GM18907 (cell line): ENCODE data around the gene KCNG2.
"Not testable (repeated sequence)": the region's sequence is repeated elsewhere in the genome, so short reads cannot be mapped to it uniquely, and the experiment has no call there.

Source experiments
- ATAC-seq: cut with Tn5 transposase; IDR thresholded peaks from one replicate; pipeline ENCODE4 v1.9.1; 2021; ENCODE audit warnings: mild to moderate bottlenecking, moderate library complexity; ENCODE audit not compliant: unreplicated experiment

The KCNG2 gene

DNA sequence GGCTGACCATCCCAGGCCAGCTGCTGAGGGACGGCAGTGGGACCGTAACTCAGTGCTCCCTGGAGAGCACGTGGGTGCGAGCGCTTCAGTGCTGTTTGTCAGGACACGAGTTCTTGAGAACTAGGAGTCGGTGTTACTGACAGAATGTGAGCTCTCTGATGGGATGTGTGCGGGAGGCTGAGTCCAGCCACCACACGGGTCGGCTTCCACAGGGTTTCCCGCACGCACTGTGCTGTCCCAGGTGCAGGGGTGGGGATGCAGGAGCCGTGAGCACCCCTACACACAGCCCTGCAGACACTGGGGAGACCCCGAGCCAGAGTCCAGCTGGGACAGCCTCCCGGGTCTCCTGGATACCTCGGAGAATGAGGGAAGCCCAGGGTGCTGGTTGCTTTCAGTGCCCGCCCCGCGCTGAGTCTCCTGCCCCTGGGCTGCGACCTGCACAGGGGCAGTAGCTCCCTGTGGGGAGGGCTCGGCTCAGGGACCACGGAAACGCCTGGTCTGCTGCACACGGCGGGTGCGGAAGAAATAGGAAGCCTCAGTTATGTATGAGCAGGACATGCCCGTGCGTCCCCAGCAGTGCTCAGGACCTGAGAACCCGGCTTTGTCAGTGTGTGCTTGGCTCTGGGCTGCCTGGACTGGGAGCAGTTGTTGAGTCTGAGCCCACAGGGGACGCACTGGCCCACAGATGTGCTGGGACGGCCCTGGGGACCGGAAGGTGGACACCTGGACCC, 71.2 kb downstream of the KCNG2 start:
- ATAC-seq = no peak

- ATAC-seq = no peak
Measured at GRCh38 chr18:79869591-79870300, 72.0 kb downstream of the KCNG2 start.

DNA sequence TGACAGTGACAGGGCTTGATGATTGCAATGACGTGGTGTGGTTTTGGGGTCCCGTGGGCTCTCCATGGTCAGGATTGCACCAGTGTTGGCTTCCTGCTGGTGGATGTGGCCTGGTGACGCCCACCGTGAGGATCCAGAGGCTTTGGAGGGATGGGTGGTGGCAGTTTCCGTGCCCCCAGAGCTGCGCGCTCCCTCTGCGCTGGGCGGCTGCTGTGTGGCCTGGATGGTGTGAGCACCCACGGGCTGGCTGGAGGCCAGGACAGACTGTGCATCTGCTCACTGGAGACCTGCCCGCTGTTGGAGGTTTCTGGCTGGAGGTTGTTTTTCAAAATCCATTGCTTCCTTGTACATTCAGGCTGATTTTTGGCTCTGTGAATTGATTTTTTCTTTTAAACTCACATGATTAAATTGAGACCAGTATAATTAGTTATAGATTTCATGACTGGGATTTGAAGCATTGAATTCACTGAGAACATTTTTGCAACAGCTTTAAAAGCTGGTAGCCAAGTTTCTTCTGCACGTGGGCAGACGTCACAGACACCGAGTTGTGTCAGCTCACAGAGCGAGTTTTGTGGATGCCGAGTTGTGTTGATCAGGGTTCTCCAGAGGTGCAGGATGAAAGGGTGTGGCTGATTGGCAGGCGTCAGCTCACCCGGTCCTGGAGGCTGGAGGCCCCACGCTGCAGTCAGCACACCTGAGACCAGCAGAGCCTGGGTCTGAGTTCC, 72.7 kb downstream of the KCNG2 start:
- no peak for ATAC-seq

- no peak for ATAC-seq
Measured at GRCh38 chr18:79871026-79871390, 73.3 kb downstream of the KCNG2 start.

DNA sequence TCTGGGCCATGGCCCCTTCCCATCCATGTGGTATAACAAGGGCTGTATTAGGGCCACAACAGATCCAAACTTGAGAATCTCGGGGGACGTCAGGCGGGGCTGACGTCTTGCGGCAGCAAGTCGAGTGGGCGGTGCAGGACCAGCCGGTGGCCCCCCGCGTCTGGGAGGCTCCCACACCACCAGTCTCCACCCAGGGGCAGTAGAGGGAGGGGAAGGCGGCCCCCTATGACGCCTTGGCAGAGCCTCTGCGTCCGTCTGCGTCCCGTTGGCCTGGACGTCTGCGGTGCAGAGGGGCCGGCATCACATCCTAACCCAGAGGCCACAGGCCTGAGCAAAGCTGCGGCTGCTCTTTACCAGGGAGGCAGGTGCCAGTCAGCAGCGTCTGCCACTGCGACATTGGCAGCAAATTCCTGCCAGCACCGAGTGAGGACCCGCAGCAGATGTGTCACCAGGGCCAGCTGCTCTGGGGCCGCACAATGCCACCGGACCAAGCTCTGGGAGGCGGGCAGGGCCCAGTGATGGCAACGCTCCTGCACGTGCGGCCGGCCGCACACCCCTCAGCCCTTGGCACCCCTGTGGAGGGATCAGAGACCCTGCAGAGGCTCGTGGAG, 73.8 kb downstream of the KCNG2 start:
- no peak for ATAC-seq

DNA sequence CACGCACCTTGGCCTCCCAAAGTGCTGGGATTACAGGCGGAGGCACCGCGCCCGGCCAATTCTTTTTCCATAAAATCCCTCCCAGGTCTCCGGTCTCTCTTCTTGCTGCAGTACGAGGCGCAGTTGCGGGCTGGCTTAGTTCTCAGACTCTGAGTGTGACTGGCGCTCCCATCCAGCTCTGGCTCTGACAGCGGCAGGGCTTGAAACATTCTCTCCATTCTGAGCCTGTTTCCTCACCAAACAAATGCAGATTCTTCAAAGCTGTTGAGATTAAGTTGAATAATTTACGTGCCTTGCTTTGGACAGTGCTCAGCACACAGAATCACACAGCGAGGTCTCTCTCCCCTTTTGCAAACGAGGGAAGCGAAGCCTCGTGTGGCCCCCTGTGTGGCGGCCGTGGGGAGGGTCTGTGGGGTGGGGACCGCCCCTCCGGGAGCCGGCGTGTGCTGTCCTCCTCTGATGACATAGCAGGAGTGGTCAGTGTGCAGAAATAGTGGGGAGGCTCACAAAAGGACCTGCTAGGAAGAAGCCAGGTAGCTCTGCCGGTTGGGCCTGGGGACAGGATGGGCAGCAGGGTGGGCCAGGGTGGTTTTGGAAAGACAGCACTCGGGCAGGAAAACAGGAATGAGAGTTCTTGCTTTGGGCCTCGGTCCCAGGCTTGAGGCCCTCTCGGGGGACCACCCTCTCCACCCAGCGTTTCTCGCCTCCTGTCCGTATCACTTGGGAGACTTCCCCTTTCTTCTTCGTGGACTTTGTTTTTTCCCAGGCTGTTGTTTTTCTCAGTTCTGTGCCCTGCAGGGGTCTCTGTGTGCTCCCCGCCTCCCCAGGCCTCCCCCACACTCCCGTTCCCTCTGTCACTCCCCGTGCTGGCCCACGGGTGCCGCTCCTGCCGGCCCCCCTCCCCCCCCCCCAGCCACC, 75.0 kb downstream of the KCNG2 start:
- no peak for ATAC-seq

DNA sequence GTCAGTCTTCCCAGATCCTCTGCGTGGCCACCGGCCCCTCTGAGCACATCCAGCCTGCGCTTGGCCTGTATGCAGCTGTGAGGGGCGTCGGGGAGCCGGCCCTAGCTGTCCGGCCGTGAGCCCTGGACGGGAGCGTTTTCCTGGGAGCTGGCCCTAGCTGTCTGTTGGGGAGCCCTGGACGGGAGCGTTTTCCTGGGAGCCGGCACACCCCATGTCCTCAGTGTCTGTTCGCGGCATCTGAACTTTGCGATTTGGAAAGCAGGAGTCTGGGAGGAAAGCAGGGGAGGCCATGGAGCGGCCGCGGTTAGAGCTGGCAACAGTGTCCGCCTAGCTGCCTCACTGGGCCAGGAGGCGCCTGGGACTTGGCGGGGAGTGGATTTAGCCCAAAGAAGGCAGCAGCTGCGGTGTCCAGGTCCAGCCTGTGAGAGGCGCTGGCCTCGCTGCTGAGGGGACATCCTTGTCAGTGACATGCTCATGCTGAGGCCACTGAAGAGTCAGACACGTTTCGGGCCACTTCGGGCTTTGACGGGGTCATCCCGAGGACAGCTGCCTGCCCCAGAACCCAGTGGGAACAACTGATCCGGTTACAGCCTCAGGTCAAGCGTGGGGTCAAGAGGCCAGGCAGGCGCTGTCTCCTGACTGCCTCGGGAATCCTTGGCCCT, 75.8 kb downstream of the KCNG2 start:
- ATAC-seq = no peak

GRCh38 chr18:79874553-79875530, 77.1 kb downstream of the KCNG2 start:
- ATAC-seq = no peak

- ATAC-seq = no peak
Measured at GRCh38 chr18:79875531-79875919, 77.8 kb downstream of the KCNG2 start.

- no peak for ATAC-seq
Measured at GRCh38 chr18:79875931-79876461, 78.3 kb downstream of the KCNG2 start.

- no peak for ATAC-seq
Measured at GRCh38 chr18:79876497-79876896, 78.8 kb downstream of the KCNG2 start.

GRCh38 chr18:79877163-79878091, 79.7 kb downstream of the KCNG2 start:
- no peak for ATAC-seq

GRCh38 chr18:79878246-79878645, 80.5 kb downstream of the KCNG2 start:
- ATAC-seq = not testable (repeated sequence)

DNA sequence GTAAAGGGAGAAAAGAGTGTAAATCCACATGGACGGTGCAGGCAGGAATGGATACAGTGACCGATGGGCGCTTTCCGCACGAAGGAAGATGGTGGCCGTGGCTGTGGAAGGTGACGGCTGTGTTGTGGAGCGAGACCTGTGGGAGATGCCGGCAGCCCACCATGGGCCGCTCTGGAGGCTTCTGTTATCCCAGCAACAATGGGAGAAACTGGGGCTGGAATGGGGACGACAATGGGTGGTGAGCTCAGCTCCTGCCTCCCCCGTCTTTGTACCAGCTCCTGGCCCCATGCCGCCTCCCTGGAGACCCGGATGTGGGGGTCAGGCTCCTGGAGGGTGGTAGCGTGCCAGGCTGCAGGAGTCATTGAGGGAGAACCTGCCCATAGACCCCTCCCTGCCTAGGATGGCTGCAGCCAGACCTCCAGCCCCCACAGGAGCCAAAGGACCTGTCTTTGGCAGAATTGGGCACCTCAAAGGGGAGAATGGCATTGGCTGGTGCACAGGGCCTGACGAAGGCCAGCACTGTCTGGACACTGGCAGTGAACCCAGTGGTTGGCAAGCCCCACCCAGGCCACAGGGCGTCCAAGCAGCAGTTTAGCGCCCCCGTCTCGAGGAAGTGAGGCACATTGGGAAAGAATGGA, 81.1 kb downstream of the KCNG2 start:
- no peak for ATAC-seq

- ATAC-seq = no peak
Measured at GRCh38 chr18:79879566-79879965, 81.8 kb downstream of the KCNG2 start.

DNA sequence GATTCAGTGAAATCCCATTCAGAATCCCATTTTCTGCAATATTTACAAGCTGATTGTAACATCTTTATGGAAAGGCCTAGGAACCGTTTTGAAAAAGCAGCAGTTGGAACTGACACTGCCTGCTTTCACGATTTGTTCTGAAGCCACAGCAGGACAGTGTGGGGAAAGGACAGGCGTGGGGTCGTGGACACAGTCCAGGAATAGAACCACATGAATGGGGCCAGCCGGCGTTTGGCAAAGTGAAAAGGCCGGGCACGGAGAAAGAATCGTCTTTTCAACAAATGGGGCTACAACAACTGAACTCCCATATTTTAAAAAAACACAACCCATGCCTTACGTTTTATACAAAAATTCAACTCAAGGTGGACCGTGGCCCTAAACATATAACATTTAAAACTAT, 84.0 kb downstream of the KCNG2 start:
- ATAC-seq = no peak
